ENCODE measurements around the gene ORC3. TPM values are rescaled to one million over a fixed set of nuclear protein-coding genes. Genes with fewer than 3 reads are reported as not detected.
A peak's percentile ranks its signal among the peaks of the same experiment; 100 is the strongest.

ORC3 gene
- total RNA-seq, 1 donor from 2014 or later, result 18.9 TPM

DNA sequence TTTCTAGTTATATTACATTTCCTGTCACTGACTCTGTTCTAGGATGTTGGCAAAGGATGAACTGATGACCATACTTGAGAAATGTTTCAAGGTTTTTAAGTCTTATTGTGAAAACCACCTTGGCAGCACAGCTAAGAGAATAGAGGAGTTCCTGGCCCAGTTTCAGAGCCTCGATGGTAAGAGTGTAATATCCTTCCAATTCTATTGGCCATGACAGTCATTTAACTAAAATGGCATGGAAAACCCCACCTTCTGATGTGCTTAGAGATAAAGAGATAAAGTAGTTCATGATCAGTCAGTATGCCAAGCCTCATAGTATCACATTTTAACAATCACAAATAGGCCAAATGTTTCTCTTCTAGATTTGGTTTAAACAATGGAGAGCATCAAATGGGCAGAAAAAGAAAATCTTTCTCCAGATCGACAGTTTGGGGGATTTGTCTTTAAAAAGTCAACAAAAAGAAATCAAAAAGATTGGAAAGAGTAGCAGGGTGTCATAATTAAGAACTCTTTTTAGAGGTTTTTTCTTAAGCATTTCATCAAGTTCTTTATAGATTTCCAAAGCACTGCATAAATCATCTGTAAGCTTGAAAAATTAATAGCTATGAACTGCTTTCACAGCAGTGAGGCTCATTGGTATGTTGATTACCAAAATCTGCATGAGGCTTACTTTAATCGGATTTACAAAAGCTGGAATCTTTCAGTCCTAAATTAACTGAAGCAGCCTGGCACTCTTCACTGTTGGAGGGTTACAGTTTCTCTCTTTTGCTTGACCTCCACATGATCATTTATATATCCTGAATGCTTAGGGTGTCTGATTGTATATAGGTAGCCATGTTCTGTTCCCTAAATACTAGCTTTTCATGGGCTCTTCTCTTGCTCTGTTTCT, 63.4 kb downstream of the ORC3 start:
- ATAC-seq (no peak), DNase-seq (ENCODE audit: missing footprints) (no peak)
- intact Hi-C loops (cut with DNase I), result loop anchor here (10.0 kb wide), 1 partner anchor 141 kb away; no protein-coding TSS in a partner anchor

- intact Hi-C loops (cut with DNase I), result loop anchor here (10.0 kb wide), 1 partner anchor 141 kb away; no protein-coding TSS in a partner anchor
- ATAC-seq (no peak), DNase-seq (ENCODE audit: missing footprints) (no peak)
These were observed 64.2 kb downstream of the ORC3 start for GRCh38 chr6:87654122-87654521.

GRCh38 chr6:87654875-87655454, 65.0 kb downstream of the ORC3 start:
- intact Hi-C loops (cut with DNase I), result loop anchor here (10.0 kb wide), 1 partner anchor 140 kb away; no protein-coding TSS in a partner anchor
- DNase-seq (ENCODE audit: missing footprints) (no peak), ATAC-seq (no peak)

DNA sequence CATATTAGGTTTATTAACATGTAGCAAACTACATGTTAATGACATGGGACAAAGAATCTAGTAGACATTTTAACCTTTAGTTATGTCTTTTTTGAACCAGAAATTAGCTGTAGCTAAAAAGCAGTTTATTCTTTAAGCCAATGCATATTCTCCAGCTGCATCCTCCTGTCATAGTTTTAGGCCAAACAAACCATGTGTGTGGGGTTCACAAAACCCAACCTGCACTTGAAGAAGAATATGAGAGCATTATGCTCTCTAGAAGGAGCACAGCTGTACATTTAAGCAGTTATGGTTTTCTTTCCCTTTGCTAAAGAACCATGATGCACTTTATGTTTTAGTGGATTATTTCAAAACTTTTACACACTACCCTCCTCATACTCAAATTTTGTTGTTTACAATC, 65.9 kb downstream of the ORC3 start:
- DNase-seq (ENCODE audit: missing footprints) (no peak), ATAC-seq (no peak)
- intact Hi-C loops (cut with DNase I), result loop anchor here (10.0 kb wide), 1 partner anchor 139 kb away; no protein-coding TSS in a partner anchor

DNA sequence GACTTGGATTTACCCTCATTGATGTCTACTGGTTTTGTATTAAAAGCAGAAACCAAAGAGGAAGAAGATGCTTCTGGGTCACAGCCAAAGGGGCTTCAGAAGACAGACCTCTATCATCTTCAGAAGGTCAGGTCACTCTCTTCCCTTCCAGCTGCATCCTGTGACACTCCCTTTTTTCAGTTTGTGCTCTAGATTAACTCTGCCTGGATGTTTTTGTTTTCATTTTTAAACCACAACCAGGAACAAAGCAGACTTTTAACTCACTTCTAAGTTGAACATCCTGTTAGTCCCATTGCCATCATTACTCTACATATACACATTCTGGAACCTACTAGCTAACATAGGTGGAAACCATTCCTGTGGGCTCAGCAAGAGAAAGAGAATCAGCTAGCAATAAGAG, 66.9 kb downstream of the ORC3 start:
- no peak for DNase-seq (ENCODE audit: missing footprints)
- intact Hi-C loops (cut with DNase I), result loop anchor here (10.0 kb wide), 1 partner anchor 138 kb away; no protein-coding TSS in a partner anchor
- no peak for ATAC-seq

- intact Hi-C loops (cut with DNase I), result loop anchor here (10.0 kb wide), 1 partner anchor 136 kb away; no protein-coding TSS in a partner anchor
- DNase-seq (ENCODE audit: missing footprints) (no peak), ATAC-seq (no peak)
These were observed 68.6 kb downstream of the ORC3 start for GRCh38 chr6:87658516-87658915.

- DNase-seq (ENCODE audit: missing footprints) (no peak), ATAC-seq (peak; percentile 28)
- intact Hi-C loops (cut with DNase I), result no loop called here
These were observed 70.4 kb downstream of the ORC3 start for GRCh38 chr6:87660226-87660911.

DNA sequence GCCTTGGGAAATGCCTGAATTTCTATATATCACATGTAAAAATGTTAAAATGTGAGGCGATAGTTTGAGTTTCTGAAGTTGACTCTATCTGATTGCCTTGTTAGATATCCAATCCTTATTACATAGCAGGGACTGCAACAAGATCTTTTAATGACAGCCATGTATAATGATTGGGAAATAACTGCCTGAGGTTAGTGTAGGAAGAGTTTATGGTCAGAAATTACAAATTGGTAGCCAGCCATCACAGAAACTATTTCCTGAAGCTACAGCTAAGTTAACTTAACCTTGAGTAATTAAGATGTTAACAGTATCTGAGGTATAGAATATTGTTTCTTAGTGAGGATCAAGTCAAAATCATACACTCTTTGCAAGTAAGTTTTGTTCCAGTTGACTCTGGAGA, 71.1 kb downstream of the ORC3 start:
- ATAC-seq (no peak), DNase-seq (ENCODE audit: missing footprints) (no peak)
- intact Hi-C loops (cut with DNase I), result no loop called here

DNA sequence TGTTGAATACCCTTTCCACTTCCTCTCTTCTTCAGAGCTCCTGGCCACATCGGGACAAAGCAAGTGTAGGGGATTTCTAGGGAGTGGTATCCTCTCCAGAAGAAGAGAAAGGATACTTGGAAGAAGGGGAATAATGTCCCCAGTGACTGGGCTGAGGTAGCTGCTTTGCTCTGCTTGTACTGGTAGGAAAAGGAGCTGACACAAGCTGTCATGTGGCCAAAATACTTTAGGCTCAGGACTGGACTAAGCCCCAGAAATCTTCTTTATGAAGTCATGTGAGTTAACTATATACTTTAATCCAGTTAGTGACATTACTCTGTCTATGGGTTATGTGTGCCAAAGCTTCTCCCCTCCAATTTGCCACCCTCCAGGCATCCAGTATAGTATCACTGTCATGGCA, 71.6 kb downstream of the ORC3 start:
- DNase-seq (ENCODE audit: missing footprints) (no peak), ATAC-seq (no peak)
- intact Hi-C loops (cut with DNase I), result no loop called here

DNA sequence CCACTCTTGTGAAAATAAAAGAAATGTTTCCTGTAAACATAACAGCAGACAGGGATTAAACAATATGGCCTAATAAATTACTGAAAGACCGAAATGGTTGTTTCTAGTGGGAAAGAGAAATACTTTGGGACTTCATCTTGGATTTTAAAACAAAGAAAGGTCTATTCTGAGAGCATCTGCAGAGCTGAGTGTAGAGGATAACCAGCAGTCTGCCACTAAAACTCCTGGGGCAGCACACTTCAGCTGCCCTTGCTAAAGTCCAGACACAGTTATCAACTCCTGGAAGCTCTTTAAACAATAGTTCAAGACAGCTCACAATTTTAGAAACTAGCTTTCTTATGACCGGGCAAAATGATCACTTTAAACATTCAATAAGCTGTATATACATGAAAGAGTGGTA, 73.5 kb downstream of the ORC3 start:
- intact Hi-C loops (cut with DNase I), result no loop called here
- DNase-seq (ENCODE audit: missing footprints) (no peak), ATAC-seq (no peak)

- intact Hi-C loops (cut with DNase I), result no loop called here
- ATAC-seq (no peak), DNase-seq (ENCODE audit: missing footprints) (no peak)
These were observed 75.1 kb downstream of the ORC3 start for GRCh38 chr6:87664921-87665485.

DNA sequence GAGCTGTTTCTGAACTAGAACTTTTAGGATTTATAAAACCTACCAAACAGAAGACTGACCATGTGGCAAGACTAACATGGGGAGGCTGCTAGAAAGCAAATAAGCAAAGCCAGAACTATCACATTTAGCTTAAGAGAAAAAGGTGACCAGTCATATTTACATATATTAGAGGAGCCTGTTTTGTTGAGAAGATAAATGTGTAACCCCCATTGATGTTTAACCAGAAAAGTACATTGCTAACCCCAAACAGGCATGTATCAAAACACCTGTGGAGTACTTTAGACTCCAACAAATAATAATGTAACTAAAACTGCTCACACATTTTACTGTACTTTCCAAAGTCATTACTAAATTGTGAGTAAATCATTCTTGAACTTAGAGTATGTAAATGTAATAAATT, 77.1 kb downstream of the ORC3 start:
- intact Hi-C loops (cut with DNase I), result no loop called here
- no peak for ATAC-seq
- no peak for DNase-seq (ENCODE audit: missing footprints)

- intact Hi-C loops (cut with DNase I), result no loop called here
- ATAC-seq (no peak), DNase-seq (ENCODE audit: missing footprints) (no peak)
These were observed 78.1 kb downstream of the ORC3 start for GRCh38 chr6:87668013-87668412.

GRCh38 chr6:87669051-87669450, 79.1 kb downstream of the ORC3 start:
- ATAC-seq (no peak), DNase-seq (ENCODE audit: missing footprints) (no peak)
- intact Hi-C loops (cut with DNase I), result no loop called here

DNA sequence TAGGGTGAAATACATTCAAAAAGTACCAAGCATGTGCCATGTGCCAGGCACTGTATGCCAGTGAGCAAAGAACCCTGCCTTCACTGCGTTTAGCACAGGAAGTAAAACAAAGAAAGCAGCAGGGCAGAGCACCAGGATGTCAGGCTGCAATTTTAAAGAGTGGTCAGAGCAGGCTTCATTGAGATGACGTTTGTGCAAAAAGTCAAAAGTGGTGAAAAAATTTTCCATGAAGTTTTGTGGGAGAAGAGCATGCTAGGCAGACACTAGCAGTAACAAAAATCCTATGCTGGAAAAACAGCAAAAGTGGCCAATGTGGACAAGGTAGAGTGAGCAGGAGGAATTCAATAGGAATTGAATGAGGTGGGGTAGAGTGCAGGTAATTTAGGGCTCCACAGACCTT, 80.8 kb downstream of the ORC3 start:
- DNase-seq (ENCODE audit: missing footprints), result no peak
- intact Hi-C loops (cut with DNase I), result no loop called here
- no peak for ATAC-seq

DNA sequence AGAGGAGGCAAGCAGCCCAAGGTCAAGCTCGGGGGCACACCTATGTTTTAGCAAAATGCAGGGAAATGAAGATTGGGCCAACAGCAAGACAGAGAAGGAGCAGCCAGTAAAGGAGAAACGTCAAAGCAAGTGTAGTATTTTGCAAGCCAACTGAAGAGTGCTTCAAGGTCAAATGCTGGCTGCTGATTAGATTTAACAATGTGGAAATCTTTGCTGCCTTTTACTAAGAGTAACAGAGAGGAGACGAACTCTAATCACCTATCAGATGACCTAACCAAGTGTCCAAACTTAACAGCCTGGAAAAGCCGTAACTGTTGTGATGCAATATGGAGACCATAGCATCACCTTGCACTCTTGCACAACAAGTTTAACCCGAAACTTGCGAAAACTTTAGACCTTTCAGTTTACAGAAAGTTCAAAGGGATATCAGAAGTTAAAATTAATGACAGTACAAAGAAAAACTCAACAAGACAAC, 81.7 kb downstream of the ORC3 start:
- DNase-seq (ENCODE audit: missing footprints) (no peak), ATAC-seq (no peak)
- intact Hi-C loops (cut with DNase I), result no loop called here

- no peak for ATAC-seq
- intact Hi-C loops (cut with DNase I), result no loop called here
- DNase-seq (ENCODE audit: missing footprints), result no peak
These were observed 82.7 kb downstream of the ORC3 start for GRCh38 chr6:87672641-87673040.

- intact Hi-C loops (cut with DNase I), result no loop called here
- DNase-seq (ENCODE audit: missing footprints) (no peak), ATAC-seq (no peak)
These were observed 83.3 kb downstream of the ORC3 start for GRCh38 chr6:87673237-87673636.

- intact Hi-C loops (cut with DNase I), result no loop called here
- DNase-seq (ENCODE audit: missing footprints) (no peak), ATAC-seq (no peak)
These were observed 84.4 kb downstream of the ORC3 start for GRCh38 chr6:87674290-87674689.

Measured in Right ventricle myocardium inferior (tissue), 1 donor.